Small intestine (tissue), 16 donors: ENCODE data around the gene PAXX. TPM values are rescaled to one million over a fixed set of nuclear protein-coding genes. Genes with fewer than 3 reads are reported as not detected.

Source experiments
- DNase-seq, 2 donors: peaks; one replicate each; pipeline versions ENCODE4 v3.0.0 to v3.0.0-alpha.2; 2013
- FAIRE-seq: peaks from 2 replicates; lab custom pipeline; 2012; peaks lifted over from hg19 to GRCh38; lab: Jason Lieb, UNC
- H3K27ac ChIP-seq, 3 donors: one replicate each; pipeline ENCODE4 v1.5.1; 2013; ENCODE audit warnings: low read length in 2 of 3, mild to moderate bottlenecking in 2 of 3, control low read depth in 1 of 3, inconsistent platforms in 1 of 3, low read depth in 1 of 3, moderate library complexity in 1 of 3
- H3K27me3 ChIP-seq, 3 donors: one replicate each; pipeline ENCODE4 v1.6.1; 2013; ENCODE audit warnings: low read length in 3 of 3, inconsistent platforms in 1 of 3; ENCODE audit not compliant: control insufficient read depth in 3 of 3, insufficient read depth in 3 of 3
- H3K36me3 ChIP-seq, 3 donors: one replicate each; pipeline ENCODE4 v1.6.1; 2013; ENCODE audit warnings: low read length in 3 of 3, inconsistent platforms in 1 of 3, low read depth in 1 of 3, mild to moderate bottlenecking in 1 of 3, moderate library complexity in 1 of 3; ENCODE audit not compliant: control insufficient read depth in 3 of 3, insufficient read depth in 2 of 3
- H3K4me1 ChIP-seq, 3 donors: one replicate each; pipeline ENCODE4 v1.6.1; 2013; ENCODE audit warnings: low read length in 2 of 3, inconsistent platforms in 1 of 3, low read depth in 1 of 3, mild to moderate bottlenecking in 1 of 3, moderate library complexity in 1 of 3; ENCODE audit not compliant: control insufficient read depth in 3 of 3, insufficient read depth in 2 of 3
- H3K4me3 ChIP-seq, 3 donors: one replicate each; pipeline ENCODE4 v1.5.1; 2013; ENCODE audit warnings: low read length in 3 of 3, control low read depth in 1 of 3, inconsistent platforms in 1 of 3, low read depth in 1 of 3, mild to moderate bottlenecking in 1 of 3, moderate library complexity in 1 of 3
- H3K9me3 ChIP-seq, 2 donors: one replicate each; pipeline ENCODE4 v1.6.1; 2013; ENCODE audit warnings: low read depth in 1 of 2, low read length in 1 of 2; ENCODE audit not compliant: control insufficient read depth in 2 of 2, insufficient read depth in 1 of 2
- WGBS, 3 donors: extraction: QIAGEN DNeasy Blood & Tissue Kit; methylation state at CpG; one replicate each; pipeline ENCODE4 v1.1.7; 2013; 5-methylcytosine and 5-hydroxymethylcytosine counted together
- long read RNA-seq, 10 donors: transcript quantifications; one replicate each; lab custom pipeline, GENCODE V29; 2026
- polyA plus RNA-seq, 4 donors: library from polyadenylated mRNA; stranded (reverse) in 3 of 4; unstranded in 1 of 4; fragments of 200-250 nt in 3 of 4; fragments of 120-200 nt in 1 of 4; gene quantifications; one replicate each; pipeline versions ENCODE4 v1.2.1 to v1.2.3, GENCODE V29; 2013
- donor health status: healthy with polysubstance abuse.
- donor health status: control.
- donor health status: control.
- donor health status: Bipolar disorder and iron deficiency.
- donor health status: healthy.

The PAXX gene, protein sequence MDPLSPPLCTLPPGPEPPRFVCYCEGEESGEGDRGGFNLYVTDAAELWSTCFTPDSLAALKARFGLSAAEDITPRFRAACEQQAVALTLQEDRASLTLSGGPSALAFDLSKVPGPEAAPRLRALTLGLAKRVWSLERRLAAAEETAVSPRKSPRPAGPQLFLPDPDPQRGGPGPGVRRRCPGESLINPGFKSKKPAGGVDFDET
- polyA plus RNA-seq = 10 to 100 TPM; 33.7 to 85.9 (median 75.5) TPM
- long read RNA-seq, donor 1, transcript PAXX-208 (5 exons, 1,077 nt) = major isoform, 23 of 49 reads
- long read RNA-seq, donor 1, transcript PAXX-201 (7 exons, 812 nt) = minor isoform, 15 of 49 reads
- long read RNA-seq, donor 1, partial matches to known transcripts = 8 of 49 reads
- long read RNA-seq, donor 1, other reads (novel, unspliced or antisense) = 0 of 49 reads
- long read RNA-seq, donor 2, partial matches to known transcripts = 0 of 4 reads
- long read RNA-seq, donor 2, other reads (novel, unspliced or antisense) = 0 of 4 reads
- long read RNA-seq, donor 3, transcript PAXX-201 (7 exons, 812 nt) = major isoform, 7 of 24 reads
- long read RNA-seq, donor 3, transcript PAXX-208 (5 exons, 1,077 nt) = major isoform, 7 of 24 reads
- long read RNA-seq, donor 3, partial matches to known transcripts = 5 of 24 reads
- long read RNA-seq, donor 3, other reads (novel, unspliced or antisense) = 0 of 24 reads
- long read RNA-seq, donor 4 = 0 reads
- long read RNA-seq, donor 5, partial matches to known transcripts = 0 of 6 reads
- long read RNA-seq, donor 5, other reads (novel, unspliced or antisense) = 0 of 6 reads
- long read RNA-seq, donor 6, transcript PAXX-201 (7 exons, 812 nt) = major isoform, 9 of 11 reads
- long read RNA-seq, donor 6, partial matches to known transcripts = 0 of 11 reads
- long read RNA-seq, donor 6, other reads (novel, unspliced or antisense) = 0 of 11 reads
- long read RNA-seq, donor 7 = 0 reads
- long read RNA-seq, donor 8, partial matches to known transcripts = 0 of 1 reads
- long read RNA-seq, donor 8, other reads (novel, unspliced or antisense) = 0 of 1 reads
- long read RNA-seq, donor 9, partial matches to known transcripts = 0 of 7 reads
- long read RNA-seq, donor 9, other reads (novel, unspliced or antisense) = 0 of 7 reads
- long read RNA-seq, donor 10, transcript PAXX-201 (7 exons, 812 nt) = major isoform, 15 of 28 reads
- long read RNA-seq, donor 10, transcript PAXX-208 (5 exons, 1,077 nt) = minor isoform, 10 of 28 reads
- long read RNA-seq, donor 10, partial matches to known transcripts = 0 of 28 reads
- long read RNA-seq, donor 10, other reads (novel, unspliced or antisense) = 0 of 28 reads

DNA sequence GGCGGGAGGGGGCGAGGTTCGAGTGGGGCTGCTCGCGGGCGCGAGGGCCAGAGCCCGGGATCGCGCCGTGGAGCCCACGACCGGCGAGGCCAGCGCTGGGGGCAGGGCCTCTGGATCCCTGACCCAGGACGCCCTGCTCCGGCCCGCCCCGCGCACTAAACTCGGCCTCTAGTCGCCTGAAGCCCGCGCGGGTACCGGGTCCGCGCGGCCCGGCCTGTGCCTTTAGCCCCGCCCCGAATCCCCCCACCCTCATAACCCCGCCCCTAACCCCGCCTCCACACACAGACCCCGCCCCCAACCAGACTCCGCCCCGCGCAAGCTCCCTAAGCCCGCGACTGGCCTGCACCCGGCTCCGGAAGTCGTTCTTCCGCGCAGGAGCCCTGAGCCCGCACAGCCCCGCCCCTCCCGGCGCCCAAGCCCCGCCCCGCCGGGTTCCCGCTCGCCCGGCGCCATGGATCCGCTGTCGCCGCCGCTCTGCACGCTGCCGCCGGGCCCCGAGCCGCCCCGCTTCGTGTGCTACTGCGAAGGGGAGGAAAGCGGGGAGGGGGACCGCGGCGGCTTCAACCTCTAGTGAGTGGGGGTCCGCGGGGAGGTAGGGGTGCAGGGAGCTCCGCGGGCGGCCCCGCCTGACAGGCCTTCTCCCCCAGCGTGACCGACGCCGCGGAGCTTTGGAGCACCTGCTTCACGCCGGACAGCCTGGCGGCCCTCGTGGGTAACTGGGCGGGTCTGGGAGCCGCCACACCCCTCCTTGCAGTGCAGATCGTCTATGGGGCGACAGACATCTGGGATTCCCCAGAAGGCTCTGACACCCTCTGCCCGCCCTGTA lies at the start of gene PAXX:
PAXX (plus strand) TSS at position 430 of the 826 bp plus-strand sequence; CDS start at position 452, 22 bp downstream.
- no peak for FAIRE-seq
- peaks cover 2 to 45% (median 11%) of the 10 kb centered on the region in 3 donors for H3K4me1 ChIP-seq
- peaks cover 0 to 12% of the 10 kb centered on the region in 2 donors for H3K9me3 ChIP-seq
- peaks cover 0 to 37% (median 0%) of the 10 kb centered on the region in 3 donors for H3K27me3 ChIP-seq
- peaks cover 0 to 13% (median 0%) of the 10 kb centered on the region in 3 donors for H3K36me3 ChIP-seq
- WGBS, 3 donors = 0 to 1% (median 0%) methylated on average over 57 to 92 of the region's 92 CpGs
- H3K4me3 ChIP-seq = peak within 1 kb of the TSS; percentile 65 to 76 (median 71)
- DNase-seq = peak; percentile 90 to 94
- H3K27ac ChIP-seq = peak within 1 kb of the TSS; percentile 53 to 92 (median 91)

DNA sequence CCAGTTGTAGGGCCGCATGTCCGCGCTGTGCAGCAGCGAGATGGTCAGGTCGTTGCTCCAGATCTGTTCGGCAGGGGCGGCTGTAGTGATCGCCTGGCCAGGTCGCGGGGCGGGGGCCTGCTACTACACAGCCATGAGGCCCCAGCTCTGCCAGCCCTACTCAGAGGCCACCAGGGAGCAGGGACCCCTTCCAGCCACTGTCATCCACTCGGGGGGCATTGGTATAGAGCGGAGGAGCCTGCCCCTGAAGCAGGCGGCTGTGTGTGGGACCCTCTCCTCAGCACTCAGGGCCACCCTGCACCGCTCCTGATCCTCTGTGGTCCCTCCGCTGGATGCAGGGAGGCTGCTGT lies 49.4 kb upstream of the PAXX start:
- DNase-seq (no peak), FAIRE-seq (no peak)
- Histone ChIP-seq H3K9me3 (no peaks in the 10 kb centered on the region), H3K4me3 (peak overlapping the region in 2 of 3 donors; percentile 89 to 97), H3K27ac (no peak overlapping the region), H3K27me3 (no peaks in the 10 kb centered on the region), H3K36me3 (peaks cover 21 to 60% (median 23%) of the 10 kb centered on the region in 3 donors), H3K4me1 (peaks cover 0 to 34% (median 2%) of the 10 kb centered on the region in 3 donors)
- WGBS, 3 donors = 93 to 97% (median 94%) methylated on average over 16 of the region's 16 CpGs

DNA sequence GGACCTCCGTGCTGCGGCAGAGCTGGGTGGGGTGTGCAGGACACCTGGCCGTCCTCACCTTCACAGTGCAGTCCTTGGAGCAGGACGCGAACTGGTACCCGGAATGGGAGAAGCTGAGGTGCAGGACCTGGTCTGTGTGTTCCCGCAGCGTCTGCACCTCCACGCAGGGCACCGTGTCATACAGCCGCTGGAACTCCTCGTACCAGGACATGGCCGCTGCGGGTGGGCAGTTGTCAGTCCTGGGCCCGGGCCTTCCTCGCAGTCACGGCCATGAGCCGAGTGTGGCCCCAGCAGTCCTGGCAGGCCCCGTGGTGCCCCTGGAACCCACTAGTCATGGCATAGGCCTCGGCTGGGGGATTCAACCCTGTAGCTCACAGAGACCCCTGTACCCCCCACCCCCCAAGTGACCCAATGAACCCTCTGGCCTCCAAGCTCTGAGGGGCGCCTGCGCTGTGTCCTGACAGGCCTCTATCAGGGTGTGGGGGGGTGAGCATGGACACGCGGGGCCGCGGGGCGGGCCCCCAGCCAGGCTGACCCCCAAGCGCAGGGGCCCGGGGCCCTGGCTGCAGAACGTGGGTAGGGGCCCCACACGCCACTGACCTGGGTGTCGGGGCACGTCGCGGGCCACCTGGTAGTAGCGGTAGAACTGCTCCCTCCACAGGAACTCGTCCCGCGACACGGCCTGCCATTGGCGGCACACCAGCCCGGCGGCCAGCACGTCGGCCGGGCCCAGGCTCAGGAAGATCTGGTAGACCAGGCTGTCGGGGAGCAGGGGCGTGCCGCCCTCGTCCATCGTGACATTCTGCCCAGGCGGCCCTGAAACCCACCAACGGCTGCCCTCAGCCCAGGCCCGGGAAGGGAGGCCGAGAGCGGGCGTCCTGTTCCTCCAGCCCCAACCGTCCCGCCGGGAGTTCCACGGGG lies 48.7 kb upstream of the PAXX start:
- Histone ChIP-seq H3K36me3 (peaks cover 21 to 55% (median 23%) of the 10 kb centered on the region in 3 donors), H3K4me1 (peaks cover 0 to 40% (median 2%) of the 10 kb centered on the region in 3 donors), H3K27ac (peak overlapping the region; percentile 78 to 91 (median 91)), H3K4me3 (peak overlapping the region; percentile 89 to 97 (median 90)), H3K9me3 (no peaks in the 10 kb centered on the region), H3K27me3 (no peaks in the 10 kb centered on the region)
- FAIRE-seq (no peak), DNase-seq (peak in 1 of 2 donors; percentile 30)
- 11 to 20% (median 15%) methylated on average over 52 to 61 of the region's 61 CpGs for WGBS, 3 donors

DNA sequence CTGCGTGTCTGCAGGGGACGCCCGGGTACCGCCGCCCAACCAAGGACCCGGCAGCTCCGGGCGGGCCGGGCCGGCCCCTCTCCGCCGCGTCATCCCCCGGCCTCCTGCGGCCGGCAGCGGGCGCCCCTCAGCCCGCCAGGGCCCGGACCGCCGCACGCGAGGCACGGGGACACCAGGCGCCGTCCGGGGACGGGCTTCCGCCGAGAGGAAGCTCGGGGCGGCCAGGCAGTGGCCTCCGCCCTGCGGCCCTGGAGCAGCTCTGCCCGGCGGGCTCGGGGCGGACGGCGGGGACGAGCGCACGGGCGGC lies 48.1 kb upstream of the PAXX start:
- H3K27me3 ChIP-seq = no peaks in the 10 kb centered on the region
- 0% methylated on average over 36 to 45 of the region's 45 CpGs for WGBS, 3 donors
- DNase-seq = no peak

DNA sequence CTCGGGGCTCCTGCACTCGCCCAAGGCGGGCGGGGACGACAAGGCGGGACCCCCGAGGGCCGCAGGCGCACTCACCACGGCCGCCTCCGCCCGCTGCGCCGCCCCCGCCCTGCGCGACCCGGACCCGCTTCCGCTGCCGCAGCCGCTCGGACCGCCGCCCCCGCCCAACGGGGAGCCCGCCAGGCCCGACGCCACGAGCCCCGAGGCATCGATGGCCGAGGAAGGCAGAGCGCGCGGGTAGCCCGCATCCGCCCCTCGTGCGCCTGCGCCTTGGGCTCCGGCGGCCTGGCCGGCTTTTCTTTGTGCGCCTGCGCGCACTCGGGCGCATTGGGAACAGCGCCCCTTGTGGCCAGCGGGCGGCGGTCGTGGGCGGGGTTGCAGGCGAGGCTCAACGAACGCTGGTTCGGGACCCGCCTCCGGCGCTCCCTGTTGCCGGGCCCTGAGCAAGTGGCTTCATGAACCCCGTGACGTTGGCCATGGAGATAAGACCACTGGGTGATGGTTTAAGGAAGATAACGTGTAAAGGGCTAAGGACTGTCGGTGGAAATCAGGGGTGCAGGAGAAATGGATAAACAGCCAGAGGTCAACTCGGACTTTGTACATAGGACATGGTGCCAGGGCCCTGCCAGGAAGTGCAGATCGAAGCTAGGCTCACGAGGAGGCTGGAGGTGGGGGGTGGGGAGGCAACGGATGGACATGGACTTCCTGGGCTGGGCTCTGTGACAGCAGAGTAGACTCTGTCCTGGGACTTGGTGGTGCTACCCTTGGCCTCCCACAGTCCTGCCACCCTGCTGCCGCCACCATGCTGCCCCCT lies 47.5 kb upstream of the PAXX start, which contains the start of the genes C8G and FBXW5:
C8G (plus strand) TSS at position 725 of the 814 bp plus-strand sequence; CDS start at position 803, 78 bp downstream.
FBXW5 (minus strand) TSS at position 220 of the 814 bp plus-strand sequence. CDS start 655 bp downstream, outside the sequence.
- no peaks in the 10 kb centered on the region for H3K9me3 ChIP-seq
- DNase-seq (peak; percentile 96 to 97), FAIRE-seq (no peak)
- WGBS, 3 donors = 3 to 4% (median 4%) methylated on average over 46 to 74 of the region's 74 CpGs
- H3K4me3 ChIP-seq = peak within 1 kb of the TSS; percentile 89 to 97 (median 90)
- no peaks in the 10 kb centered on the region for H3K27me3 ChIP-seq
- peaks cover 0 to 48% (median 6%) of the 10 kb centered on the region in 3 donors for H3K4me1 ChIP-seq
- H3K36me3 ChIP-seq = peaks cover 16 to 50% (median 21%) of the 10 kb centered on the region in 3 donors
- peak within 1 kb of the TSS; percentile 78 to 91 (median 91) for H3K27ac ChIP-seq

More for the DNA sequence above, 48.1 kb upstream of the PAXX start:
- Histone ChIP-seq H3K9me3 (no peaks in the 10 kb centered on the region), H3K27ac (peak overlapping the region; percentile 78 to 91 (median 91)), H3K4me3 (peak overlapping the region; percentile 89 to 97 (median 90)), H3K4me1 (peaks cover 0 to 47% (median 4%) of the 10 kb centered on the region in 3 donors), H3K36me3 (peaks cover 17 to 56% (median 23%) of the 10 kb centered on the region in 3 donors)
- no peak for FAIRE-seq
